CD14-positive monocyte (primary cell): Measurements from ENCODE around the gene TTC21A. TPM values are rescaled to one million over a fixed set of nuclear protein-coding genes. Genes with fewer than 3 reads are reported as not detected.

Source experiments
- DNase-seq, 3 donors: peaks; one replicate each; pipeline ENCODE4 v3.0.0-alpha.2; 2011 to 2022
- H2AFZ ChIP-seq: 2 replicates; pipeline ENCODE4 v1.6.0; 2012; ENCODE audit warnings: mild to moderate bottlenecking, low read depth, low read length, inconsistent platforms; ENCODE audit not compliant: insufficient read depth, poor library complexity, severe bottlenecking
- H3K27ac ChIP-seq, 2 donors: 1 replicate in 1 of 2; 2 replicates in 1 of 2; pipeline ENCODE4 v1.5.1; 2012 to 2013; ENCODE audit warnings: low read length in 2 of 2, control low read depth in 1 of 2, inconsistent platforms in 1 of 2, low read depth in 1 of 2, mild to moderate bottlenecking in 1 of 2
- H3K27me3 ChIP-seq, 2 donors: one replicate each; pipeline versions ENCODE4 v1.6.0 to v1.6.1; 2011 to 2013; ENCODE audit warnings: low read length in 2 of 2; ENCODE audit not compliant: control insufficient read depth in 2 of 2, insufficient read depth in 2 of 2
- H3K36me3 ChIP-seq, 2 donors: replicated peaks in 1 of 2; 1 replicate in 1 of 2; 2 replicates in 1 of 2; pipeline versions ENCODE4 v1.5.1 to v1.6.1; 2012 to 2013; ENCODE audit warnings: low read length in 2 of 2, control low read depth in 1 of 2, inconsistent platforms in 1 of 2, mild to moderate bottlenecking in 1 of 2; ENCODE audit not compliant: insufficient read depth in 2 of 2, control insufficient read depth in 1 of 2
- H3K4me1 ChIP-seq, 2 donors: 1 replicate in 1 of 2; 2 replicates in 1 of 2; pipeline versions ENCODE4 v1.5.1 to v1.6.1; 2012 to 2013; ENCODE audit warnings: low read length in 2 of 2, control low read depth in 1 of 2, inconsistent platforms in 1 of 2, mild to moderate bottlenecking in 1 of 2, moderate library complexity in 1 of 2; ENCODE audit not compliant: insufficient read depth in 2 of 2, control insufficient read depth in 1 of 2
- H3K4me2 ChIP-seq: replicated peaks from 2 replicates; pipeline ENCODE3; 2012; ENCODE audit warnings: low read length, moderate library complexity, mild to moderate bottlenecking; ENCODE audit not compliant: poor library complexity, severe bottlenecking; ENCODE audit errors: extremely low read depth
- H3K4me3 ChIP-seq, 3 experiments: fragments of 200-600 bp in 1 of 3; sonication (generic) in 1 of 3; replicated peaks in 1 of 3; 1 replicate in 2 of 3; 2 replicates in 1 of 3; pipeline ENCODE4 v1.5.1; 2011 to 2013; ENCODE audit warnings: low read length in 3 of 3, mild to moderate bottlenecking in 3 of 3, control low read depth in 2 of 3, low read depth in 2 of 3, inconsistent platforms in 1 of 3, moderate library complexity in 1 of 3
- H3K79me2 ChIP-seq: 2 replicates; pipeline ENCODE4 v1.6.0; 2012; ENCODE audit warnings: mild to moderate bottlenecking, control low read depth, inconsistent platforms, low read length, moderate library complexity; ENCODE audit not compliant: insufficient read depth
- H3K9ac ChIP-seq: 2 replicates; pipeline ENCODE4 v1.6.0; 2017; ENCODE audit warnings: low read length, mild to moderate bottlenecking; ENCODE audit not compliant: insufficient read depth, poor library complexity, severe bottlenecking
- H3K9me3 ChIP-seq, 2 donors: replicated peaks in 1 of 2; 1 replicate in 1 of 2; 2 replicates in 1 of 2; pipeline versions ENCODE4 v1.5.1 to v1.6.1; 2012 to 2013; ENCODE audit warnings: low read length in 2 of 2, control low read depth in 1 of 2; ENCODE audit not compliant: control insufficient read depth in 1 of 2, insufficient read depth in 1 of 2
- H4K20me1 ChIP-seq: 2 replicates; pipeline ENCODE4 v1.6.0; 2012; ENCODE audit warnings: mild to moderate bottlenecking, low read length, control low read depth, moderate library complexity; ENCODE audit not compliant: insufficient read depth
- H3K27ac Mint-ChIP-seq, 7 donors: one replicate each; pipeline ENCODE4 v1.8.0; 2020; ENCODE audit warnings: mild to moderate bottlenecking in 7 of 7, mixed read lengths in 7 of 7, moderate library complexity in 6 of 7, inconsistent platforms in 2 of 7
- H3K27me3 Mint-ChIP-seq, 3 donors: one replicate each; pipeline ENCODE4 v1.8.0; 2021 to 2022; ENCODE audit warnings: low read depth in 3 of 3, mild to moderate bottlenecking in 3 of 3, mixed read lengths in 3 of 3, moderate library complexity in 3 of 3, inconsistent platforms in 1 of 3
- H3K36me3 Mint-ChIP-seq, 2 donors: one replicate each; pipeline ENCODE4 v1.8.0; 2020; ENCODE audit warnings: mixed read lengths in 2 of 2, inconsistent platforms in 1 of 2, mild to moderate bottlenecking in 1 of 2
- H3K4me1 Mint-ChIP-seq: one replicate; pipeline ENCODE4 v1.8.0; 2020; ENCODE audit warnings: mild to moderate bottlenecking, mixed read lengths
- H3K4me3 Mint-ChIP-seq, 2 donors: one replicate each; pipeline ENCODE4 v1.8.0; 2020; ENCODE audit warnings: mild to moderate bottlenecking in 2 of 2, mixed read lengths in 2 of 2, moderate library complexity in 1 of 2
- H3K9me3 Mint-ChIP-seq, 7 donors: one replicate each; pipeline ENCODE4 v1.8.0; 2020 to 2022; ENCODE audit warnings: mixed read lengths in 7 of 7, mild to moderate bottlenecking in 6 of 7, moderate library complexity in 6 of 7, inconsistent platforms in 2 of 7
- CTCF ChIP-seq: fragments of 200-600 bp; IDR thresholded peaks from one replicate; pipeline ENCODE4 v1.8.0; 2022; ENCODE audit warnings: antibody characterized with exemption, mild to moderate bottlenecking
- WGBS: methylation state at CpG from one replicate; pipeline ENCODE4 v1.1.5; 2013; ENCODE audit warnings: missing lambda C conversion rate; ENCODE audit not compliant: insufficient coverage; 5-methylcytosine and 5-hydroxymethylcytosine counted together
- intact Hi-C, 2 donors: fragments of 100-400 bp; cut with micrococcal nuclease; formaldehyde crosslinking; loops; one replicate each; pipeline versions ENCODE4 v1.15.0 to v1.15.1; 2023
- polyA plus RNA-seq, 3 donors: library from polyadenylated mRNA; depleted of rRNA in 1 of 3; unstranded in 2 of 3; stranded (reverse) in 1 of 3; fragments of 300-500 nt in 2 of 3; fragments of >200 nt in 1 of 3; fragmentation: Illumina TruSeq in 2 of 3; gene quantifications; 1 replicate in 2 of 3; 2 replicates in 1 of 3; pipeline ENCODE4 v1.2.3, GENCODE V29; 2012 to 2021

Gene TTC21A
- polyA plus RNA-seq, 3 donors, result 0.67 to 12.9 (median 2.2) TPM

- Histone ChIP-seq H3K79me2 (no peaks in the 10 kb centered on the region), H4K20me1 (no peaks in the 10 kb centered on the region), H3K27ac (peak overlapping the region in 1 of 2 donors; percentile 21), H3K36me3 (no peaks in the 10 kb centered on the region), H2AFZ (no peak overlapping the region), H3K4me2 (no peak overlapping the region), H3K4me1 (peaks cover 18% of the 10 kb centered on the region in 2 donors), H3K9me3 (no peaks in the 10 kb centered on the region), H3K27me3 (no peaks in the 10 kb centered on the region), H3K4me3 (peak overlapping the region in 1 of 3 experiments; percentile 4), H3K9ac (no peak overlapping the region)
- peak; percentile 30 for TF ChIP-seq CTCF
- Mint-ChIP-seq H3K27me3 (peaks cover 4 to 7% (median 6%) of the 10 kb centered on the region in 3 donors), H3K27ac (peak overlapping the region in 6 of 7 donors; percentile 1 to 76 (median 62)), H3K4me3 (no peak overlapping the region), H3K4me1 (peaks cover 24% of the 10 kb centered on the region), H3K9me3 (no peaks in the 10 kb centered on the region), H3K36me3 (peaks cover 0 to 6% of the 10 kb centered on the region in 2 donors)
- intact Hi-C loops, result no loop called here
- WGBS, result 0% methylated on average over 2 of the region's 6 CpGs
- peak in 2 of 3 donors; percentile 46 to 56 for DNase-seq
Measured at GRCh38 chr3:39126532-39127071, 19.1 kb downstream of the TTC21A start.

GRCh38 chr3:39127269-39127907 lies 19.9 kb downstream of the TTC21A start:
- Histone ChIP-seq H3K79me2 (no peaks in the 10 kb centered on the region), H2AFZ (no peak overlapping the region), H3K9ac (no peak overlapping the region), H3K4me1 (peaks cover 18% of the 10 kb centered on the region in 2 donors), H3K9me3 (no peaks in the 10 kb centered on the region), H3K27ac (no peak overlapping the region), H4K20me1 (no peaks in the 10 kb centered on the region), H3K27me3 (no peaks in the 10 kb centered on the region), H3K4me2 (no peak overlapping the region), H3K36me3 (no peaks in the 10 kb centered on the region), H3K4me3 (peak overlapping the region in 1 of 3 experiments; percentile 4)
- Mint-ChIP-seq H3K4me3 (no peak overlapping the region), H3K4me1 (peaks cover 24% of the 10 kb centered on the region), H3K36me3 (peaks cover 0 to 6% of the 10 kb centered on the region in 2 donors), H3K9me3 (no peaks in the 10 kb centered on the region), H3K27ac (peak overlapping the region in 2 of 7 donors; percentile 12 to 63), H3K27me3 (peaks cover 1 to 4% (median 3%) of the 10 kb centered on the region in 3 donors)
- no peak for DNase-seq
- intact Hi-C loops, result no loop called here
- WGBS, result 83% methylated on average over 2 of the region's 7 CpGs
- TF ChIP-seq CTCF, result no peak
